Endodermal cell (in vitro differentiated cells): ENCODE results near the gene CCDC70. TPM values are rescaled to one million over a fixed set of nuclear protein-coding genes. Genes with fewer than 3 reads are reported as not detected.
A peak's percentile ranks its signal among the peaks of the same experiment; 100 is the strongest.

ENCODE experiments used
- DNase-seq: peaks from one replicate; pipeline ENCODE4 v3.0.0-alpha.2; 2017
- H3K27ac ChIP-seq: 2 replicates; pipeline ENCODE4 v1.5.1; 2013; ENCODE audit warnings: mild to moderate bottlenecking, low read depth, low read length, moderate library complexity
- H3K27me3 ChIP-seq: 2 replicates; pipeline ENCODE4 v1.6.1; 2013; ENCODE audit warnings: mild to moderate bottlenecking, low read length, moderate library complexity; ENCODE audit not compliant: insufficient read depth, control insufficient read depth, poor library complexity, severe bottlenecking
- H3K36me3 ChIP-seq: 2 replicates; pipeline ENCODE4 v1.7.0; 2013; ENCODE audit warnings: mild to moderate bottlenecking, low read length, moderate library complexity; ENCODE audit not compliant: control insufficient read depth, insufficient read depth
- H3K4me1 ChIP-seq: one replicate; pipeline ENCODE4 v1.7.0; 2013; ENCODE audit warnings: low read length; ENCODE audit not compliant: control insufficient read depth, insufficient read depth
- H3K4me3 ChIP-seq: 2 replicates; pipeline ENCODE4 v1.5.1; 2013; ENCODE audit warnings: mild to moderate bottlenecking, low read length, moderate library complexity
- H3K9ac ChIP-seq: 2 replicates; pipeline ENCODE4 v1.6.1; 2013; ENCODE audit warnings: mild to moderate bottlenecking, low read length, moderate library complexity; ENCODE audit not compliant: poor library complexity, severe bottlenecking; ENCODE audit errors: extremely low read depth
- H3K9me3 ChIP-seq: 2 replicates; pipeline ENCODE4 v1.6.1; 2013; ENCODE audit warnings: mild to moderate bottlenecking, low read length, moderate library complexity; ENCODE audit not compliant: control insufficient read depth
- H3K27ac Mint-ChIP-seq: 2 replicates; pipeline ENCODE4 v1.8.0; 2020; ENCODE audit warnings: mixed read lengths
- H3K27me3 Mint-ChIP-seq: 2 replicates; pipeline ENCODE4 v1.8.0; 2021; ENCODE audit warnings: mild to moderate bottlenecking, mixed read lengths; ENCODE audit not compliant: insufficient read depth
- H3K36me3 Mint-ChIP-seq: 2 replicates; pipeline ENCODE4 v1.8.0; 2020; ENCODE audit warnings: low read depth, mixed read lengths
- H3K4me1 Mint-ChIP-seq: 2 replicates; pipeline ENCODE4 v1.8.0; 2020; ENCODE audit warnings: mixed read lengths
- H3K4me3 Mint-ChIP-seq: 2 replicates; pipeline ENCODE4 v1.8.0; 2020; ENCODE audit warnings: mild to moderate bottlenecking, moderate library complexity, mixed read lengths
- H3K9me3 Mint-ChIP-seq: 2 replicates; pipeline ENCODE4 v1.8.0; 2020; ENCODE audit warnings: mild to moderate bottlenecking, mixed read lengths
- WGBS, 2 experiments: methylation state at CpG; one replicate each; pipeline versions ENCODE4 v1.1.5 to v1.1.7; 2013; ENCODE audit warnings: missing lambda C conversion rate in 2 of 2, mixed read lengths in 1 of 2; ENCODE audit not compliant: insufficient coverage in 1 of 2, insufficient read length in 1 of 2; 5-methylcytosine and 5-hydroxymethylcytosine counted together
- long read RNA-seq, 4 experiments: library from polyadenylated mRNA in 2 of 4; library from RNA in 1 of 4; library from capped mRNA in 1 of 4; stranded (forward) in 3 of 4; unstranded in 1 of 4; transcript quantifications; one replicate each; pipeline ENCODE4 v2.0.0, GENCODE V29; 2020 to 2021; ENCODE audit warnings: inconsistent platforms in 1 of 4
- polyA plus RNA-seq, 2 experiments: library from polyadenylated mRNA; stranded (reverse); fragments of 50-300 nt; gene quantifications; one replicate each; pipeline ENCODE4 v1.2.3, GENCODE V29; 2013
- total RNA-seq, 2 donors: library from RNA; stranded (reverse); fragmentation: NEBNext Ultra II Directional in 1 of 2; extraction: Animal tissue kit (Norgen Biotek cat#: 25700) in 1 of 2; gene quantifications; 2 replicates in 1 of 2; 3 replicates in 1 of 2; pipeline ENCODE4 v1.2.1, GENCODE V29; 2021
- TF ChIP-seq, protein P1 (sequence below): fragments of 200-600 bp; sonication (generic); conservative IDR thresholded peaks from 2 replicates; pipeline ENCODE4 v1.5.0; 2021; ENCODE audit warnings: antibody characterized with exemption, mild to moderate bottlenecking

The CCDC70 gene
- total RNA-seq, result not detected
- not detected for polyA plus RNA-seq (2013, experiment 1 of 2)
- not detected for polyA plus RNA-seq (2013, experiment 2 of 2)
- long read RNA-seq, experiment 1, result 0 reads
- long read RNA-seq, experiment 2, result 0 reads
- long read RNA-seq, experiment 3, result 0 reads
- long read RNA-seq, experiment 4, result 0 reads

DNA sequence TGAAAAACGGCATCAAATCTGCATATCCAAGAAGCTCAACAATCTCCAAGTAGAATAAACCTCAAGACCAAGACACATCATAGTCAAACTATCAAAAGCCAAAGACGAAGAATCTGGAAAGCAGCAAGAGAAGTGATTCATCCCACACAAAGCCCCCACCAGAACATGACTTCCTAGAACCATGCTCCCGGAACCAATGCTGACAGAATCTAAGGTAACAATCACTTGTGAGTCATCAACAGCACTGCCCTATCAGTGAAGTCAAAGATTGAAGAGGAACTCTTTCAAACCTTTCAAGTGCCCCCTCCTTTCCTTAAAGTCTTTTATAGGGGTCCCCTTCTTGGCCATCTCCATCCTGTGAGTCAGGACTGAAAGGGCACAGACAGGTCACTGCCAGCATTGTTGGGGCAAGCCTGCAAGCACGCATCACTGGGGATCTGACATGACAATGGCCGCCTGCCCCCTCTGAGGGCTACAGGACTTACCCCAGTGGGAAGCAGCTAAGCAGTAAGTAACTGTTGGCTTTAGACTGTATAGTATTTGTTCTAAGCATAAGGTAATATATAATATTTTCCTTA, at the start of gene CCDC70:
Gene CCDC70 (plus strand): TSS at position 247 of the 578 bp plus-strand sequence. CDS start 3,443 bp downstream, outside the sequence.
- H3K4me1 Mint-ChIP-seq, result peaks cover 10% of the 10 kb centered on the region
- no peaks in the 10 kb centered on the region for H3K9me3 Mint-ChIP-seq
- no peaks in the 10 kb centered on the region for H3K4me1 ChIP-seq
- no peak for DNase-seq
- no peaks in the 10 kb centered on the region for H3K36me3 Mint-ChIP-seq
- H3K27me3 ChIP-seq, result peaks cover 5% of the 10 kb centered on the region
- no peaks in the 10 kb centered on the region for H3K9me3 ChIP-seq
- H3K4me3 ChIP-seq, result no peak within 1 kb of the TSS
- TF ChIP-seq, protein P1, sequence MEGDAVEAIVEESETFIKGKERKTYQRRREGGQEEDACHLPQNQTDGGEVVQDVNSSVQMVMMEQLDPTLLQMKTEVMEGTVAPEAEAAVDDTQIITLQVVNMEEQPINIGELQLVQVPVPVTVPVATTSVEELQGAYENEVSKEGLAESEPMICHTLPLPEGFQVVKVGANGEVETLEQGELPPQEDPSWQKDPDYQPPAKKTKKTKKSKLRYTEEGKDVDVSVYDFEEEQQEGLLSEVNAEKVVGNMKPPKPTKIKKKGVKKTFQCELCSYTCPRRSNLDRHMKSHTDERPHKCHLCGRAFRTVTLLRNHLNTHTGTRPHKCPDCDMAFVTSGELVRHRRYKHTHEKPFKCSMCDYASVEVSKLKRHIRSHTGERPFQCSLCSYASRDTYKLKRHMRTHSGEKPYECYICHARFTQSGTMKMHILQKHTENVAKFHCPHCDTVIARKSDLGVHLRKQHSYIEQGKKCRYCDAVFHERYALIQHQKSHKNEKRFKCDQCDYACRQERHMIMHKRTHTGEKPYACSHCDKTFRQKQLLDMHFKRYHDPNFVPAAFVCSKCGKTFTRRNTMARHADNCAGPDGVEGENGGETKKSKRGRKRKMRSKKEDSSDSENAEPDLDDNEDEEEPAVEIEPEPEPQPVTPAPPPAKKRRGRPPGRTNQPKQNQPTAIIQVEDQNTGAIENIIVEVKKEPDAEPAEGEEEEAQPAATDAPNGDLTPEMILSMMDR, result no peak
- no peaks in the 10 kb centered on the region for H3K36me3 ChIP-seq
- no peak within 1 kb of the TSS for H3K4me3 Mint-ChIP-seq
- no peak within 1 kb of the TSS for H3K27ac ChIP-seq
- 86 to 96% methylated on average over 3 to 5 of the region's 5 CpGs for WGBS, 2 experiments
- peaks cover 5% of the 10 kb centered on the region for H3K27me3 Mint-ChIP-seq
- no peak within 1 kb of the TSS for H3K9ac ChIP-seq
- no peak within 1 kb of the TSS for H3K27ac Mint-ChIP-seq

DNA sequence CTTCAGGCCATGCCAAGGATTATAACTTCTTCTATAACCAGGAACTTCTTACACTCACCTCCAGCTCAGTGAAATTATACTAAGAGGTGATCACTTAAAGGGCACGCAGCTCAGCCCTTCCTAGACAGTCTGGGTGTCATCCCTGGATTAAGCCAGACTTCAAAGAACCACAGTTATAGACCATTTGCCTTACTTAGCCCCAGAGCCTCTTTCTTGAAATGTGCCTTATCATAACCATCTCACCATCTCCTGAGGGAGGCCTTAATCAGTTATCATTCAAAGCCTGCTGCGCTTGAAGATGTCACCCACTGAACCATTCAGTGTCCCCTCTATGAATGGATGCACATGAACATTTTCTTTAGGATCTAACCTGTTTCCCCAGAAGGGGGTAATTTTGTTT, 47.7 kb upstream of the CCDC70 start:
- H3K36me3 Mint-ChIP-seq, result no peaks in the 10 kb centered on the region
- H3K9me3 ChIP-seq, result no peaks in the 10 kb centered on the region
- H3K4me3 ChIP-seq, result no peak overlapping the region
- H3K4me1 ChIP-seq, result no peaks in the 10 kb centered on the region
- H3K27me3 Mint-ChIP-seq, result peaks cover 3% of the 10 kb centered on the region
- no peaks in the 10 kb centered on the region for H3K36me3 ChIP-seq
- H3K9ac ChIP-seq, result no peak overlapping the region
- H3K9me3 Mint-ChIP-seq, result no peaks in the 10 kb centered on the region
- WGBS, 2 experiments, result 88 to 96% methylated on average over 2 of the region's 2 CpGs
- TF ChIP-seq, protein P1, result no peak
- peaks cover 5% of the 10 kb centered on the region for H3K4me1 Mint-ChIP-seq
- DNase-seq, result no peak
- no peak overlapping the region for H3K27ac Mint-ChIP-seq
- no peak overlapping the region for H3K4me3 Mint-ChIP-seq
- H3K27me3 ChIP-seq, result no peaks in the 10 kb centered on the region
- H3K27ac ChIP-seq, result no peak overlapping the region

DNA sequence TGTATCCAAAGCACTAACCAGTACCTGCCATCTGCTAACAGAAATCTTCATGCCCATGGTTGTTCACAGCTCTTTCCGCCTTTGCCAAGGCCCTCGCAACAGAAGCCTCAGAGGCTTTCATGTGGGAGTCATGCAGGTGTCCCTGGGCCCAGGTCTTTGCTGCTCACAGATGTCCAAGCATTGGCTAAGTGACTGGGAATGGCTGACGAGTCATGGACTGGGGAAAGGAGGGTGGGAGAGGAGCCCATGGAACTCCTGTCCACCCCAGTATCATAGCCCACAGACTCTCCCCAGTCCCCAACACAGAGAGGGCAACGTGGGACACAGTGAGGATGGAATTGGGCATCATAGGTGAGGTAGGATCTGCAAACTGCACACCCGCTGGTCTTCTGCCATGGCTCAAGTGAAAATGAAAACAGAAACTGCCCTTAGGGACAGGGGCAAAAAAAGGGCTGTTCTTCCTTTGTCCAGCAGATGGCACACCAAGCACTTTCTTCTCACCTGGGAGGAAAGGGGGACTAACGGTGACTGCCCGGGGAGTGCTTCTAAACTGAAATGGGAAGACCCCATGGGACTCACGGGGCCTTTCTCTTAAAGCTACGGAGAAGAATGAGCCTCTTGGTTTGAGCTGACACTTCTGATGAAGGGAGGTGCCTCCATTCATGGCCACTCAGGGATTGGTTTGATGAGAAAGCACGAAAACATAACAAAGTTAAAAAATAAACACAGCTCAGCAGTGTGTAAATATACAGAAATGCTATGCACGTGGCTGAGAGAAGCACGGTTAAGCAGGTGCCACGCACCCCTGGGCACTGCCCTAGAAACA, 46.7 kb upstream of the CCDC70 start:
- Mint-ChIP-seq H3K9me3 (no peaks in the 10 kb centered on the region), H3K27ac (no peak overlapping the region), H3K27me3 (peaks cover 3% of the 10 kb centered on the region), H3K4me3 (no peak overlapping the region), H3K4me1 (peaks cover 11% of the 10 kb centered on the region), H3K36me3 (no peaks in the 10 kb centered on the region)
- TF ChIP-seq, protein P1, result peak; percentile 86
- no peaks in the 10 kb centered on the region for H3K4me1 ChIP-seq
- no peak overlapping the region for H3K27ac ChIP-seq
- DNase-seq, result peak; percentile 93
- no peak overlapping the region for H3K4me3 ChIP-seq
- WGBS, 2 experiments, result 46 to 47% methylated on average over 11 to 13 of the region's 13 CpGs
- H3K27me3 ChIP-seq, result no peaks in the 10 kb centered on the region
- no peak overlapping the region for H3K9ac ChIP-seq
- no peaks in the 10 kb centered on the region for H3K9me3 ChIP-seq
- H3K36me3 ChIP-seq, result no peaks in the 10 kb centered on the region
